ENCODE measurements around the gene FBXO41. TPM values are rescaled to one million over a fixed set of nuclear protein-coding genes. Genes with fewer than 3 reads are reported as not detected.
"Not testable (repeated sequence)": the region's sequence is repeated elsewhere in the genome, so short reads cannot be mapped to it uniquely, and the experiment has no call there.

Gene FBXO41
- total RNA-seq, 1 experiment from 2014 or later, result 2.2 TPM

DNA sequence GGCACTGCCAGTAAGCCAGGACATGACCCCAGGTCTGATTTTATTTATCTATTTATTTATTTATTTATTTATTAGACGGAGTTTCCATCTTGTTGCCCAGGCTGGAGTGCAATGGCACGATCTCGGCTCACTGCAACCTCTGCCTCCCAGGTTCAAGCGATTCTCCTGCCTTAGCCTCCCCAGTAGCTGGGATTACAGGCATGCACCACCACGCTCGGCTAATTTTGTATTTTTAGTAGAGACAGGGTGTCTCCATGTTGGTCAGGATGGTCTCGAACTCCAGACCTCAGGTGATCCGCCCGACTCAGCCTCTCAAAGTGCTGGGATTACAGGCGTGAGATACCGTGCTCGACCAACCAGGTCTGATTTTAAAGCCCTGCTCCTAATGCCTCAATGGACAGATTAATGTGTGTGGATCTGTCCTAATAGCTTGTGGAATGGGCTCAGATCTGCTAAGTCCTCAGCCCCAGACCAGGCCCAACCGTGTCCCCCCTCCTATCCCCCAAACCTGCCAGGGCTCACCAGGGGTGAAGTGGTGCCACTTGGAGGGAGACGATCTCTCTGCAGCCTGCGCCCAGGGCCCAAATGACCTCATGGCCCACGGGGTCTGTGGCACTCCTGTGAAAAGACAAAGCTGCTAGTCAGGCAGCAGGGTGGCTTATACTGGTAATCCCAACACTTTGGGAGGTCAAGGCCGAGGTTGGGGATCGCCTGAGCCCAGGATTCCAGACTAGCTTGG is 21.4 kb downstream of the FBXO41 start:
- not testable (repeated sequence) for DNase-seq (ENCODE audit: low read depth)

DNA sequence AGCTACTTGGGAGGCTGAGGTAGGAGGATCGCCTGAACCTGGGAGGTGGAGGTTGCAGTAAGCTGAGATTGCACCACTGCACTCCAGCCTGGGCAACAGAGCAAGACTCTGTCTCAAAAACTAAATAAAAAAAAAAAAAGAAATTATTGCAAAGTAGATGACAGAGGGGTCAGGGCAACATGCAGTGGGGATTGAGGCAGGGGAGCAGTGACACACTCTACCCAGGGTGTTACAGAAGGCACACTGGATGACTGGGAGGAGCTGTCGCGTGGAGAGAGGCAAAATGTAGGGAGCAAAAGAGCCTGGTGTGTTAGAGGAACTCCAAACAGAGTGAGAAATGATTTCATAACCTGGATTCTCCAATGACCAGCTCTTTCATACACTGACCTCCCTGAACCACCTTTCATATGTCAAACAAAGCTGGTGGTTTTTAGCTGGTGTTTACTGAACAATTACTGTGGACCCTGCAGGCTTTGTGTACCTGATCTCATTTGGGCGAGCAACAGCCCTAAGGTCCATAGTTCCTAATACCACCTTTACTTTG is 22.1 kb downstream of the FBXO41 start:
- DNase-seq (ENCODE audit: low read depth), result no peak

DNA sequence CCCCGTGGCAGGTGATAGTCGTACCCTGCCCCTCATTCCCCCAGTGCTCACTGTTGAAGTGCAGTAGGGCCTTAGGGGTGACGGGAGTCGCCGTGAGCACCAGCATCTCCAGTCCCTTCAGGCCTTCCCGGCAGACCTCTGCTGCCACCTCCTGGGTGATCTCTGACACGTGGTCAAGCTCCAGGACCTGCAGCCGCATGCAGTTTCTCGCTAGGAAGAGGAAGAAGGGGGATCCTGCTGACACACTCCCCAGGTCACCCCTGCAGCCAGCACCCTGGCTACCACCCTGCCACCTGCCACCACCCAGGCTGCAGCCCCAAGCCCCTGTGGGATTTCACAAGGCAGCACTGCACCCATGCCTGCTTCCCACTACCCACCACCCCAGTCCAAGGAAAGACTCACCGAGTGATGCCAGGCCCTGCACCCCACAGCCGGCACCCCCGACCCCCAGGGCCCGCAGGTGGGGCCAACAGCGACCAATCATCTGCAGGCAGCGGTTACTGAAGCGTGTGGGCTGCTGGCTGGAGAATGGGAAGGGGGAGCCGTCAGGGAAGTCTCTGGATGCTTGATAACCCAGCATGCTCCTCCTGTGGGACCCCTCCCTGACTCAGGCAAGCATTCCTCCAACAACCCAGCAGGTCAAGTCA is 23.8 kb downstream of the FBXO41 start:
- DNase-seq (ENCODE audit: low read depth), result peak; percentile 52

DNA sequence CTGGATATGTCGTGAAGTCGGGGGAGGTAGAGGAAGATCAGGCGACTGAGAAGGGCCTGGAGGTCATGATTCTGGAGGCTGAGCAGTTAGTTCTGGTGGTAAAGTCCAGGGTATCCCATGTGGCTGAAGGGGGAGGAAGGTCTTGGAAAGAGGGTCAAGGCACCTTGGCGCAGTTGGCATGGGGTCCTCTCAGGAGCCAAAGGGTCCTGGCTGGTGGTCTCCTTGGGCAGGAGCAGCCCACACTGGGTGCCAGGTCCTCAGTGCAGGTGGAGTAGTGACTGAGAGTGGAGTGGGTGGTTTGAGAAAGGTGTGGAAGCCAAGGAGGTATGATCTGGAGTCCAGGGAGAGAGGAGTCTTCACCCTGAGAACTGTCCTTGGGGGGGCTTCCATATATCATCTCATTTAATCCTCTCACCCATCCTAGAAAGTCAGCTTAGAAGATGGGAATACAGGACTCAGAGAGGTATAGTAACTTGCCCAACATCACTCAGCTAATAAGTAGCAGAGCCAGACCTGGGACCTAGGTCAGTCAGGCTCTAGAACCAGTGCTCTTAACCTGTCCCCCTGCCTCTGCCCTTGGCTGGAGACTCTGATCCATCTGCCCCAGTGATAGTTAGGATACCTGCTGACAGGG is 24.5 kb downstream of the FBXO41 start:
- no peak for DNase-seq (ENCODE audit: low read depth)

DNA sequence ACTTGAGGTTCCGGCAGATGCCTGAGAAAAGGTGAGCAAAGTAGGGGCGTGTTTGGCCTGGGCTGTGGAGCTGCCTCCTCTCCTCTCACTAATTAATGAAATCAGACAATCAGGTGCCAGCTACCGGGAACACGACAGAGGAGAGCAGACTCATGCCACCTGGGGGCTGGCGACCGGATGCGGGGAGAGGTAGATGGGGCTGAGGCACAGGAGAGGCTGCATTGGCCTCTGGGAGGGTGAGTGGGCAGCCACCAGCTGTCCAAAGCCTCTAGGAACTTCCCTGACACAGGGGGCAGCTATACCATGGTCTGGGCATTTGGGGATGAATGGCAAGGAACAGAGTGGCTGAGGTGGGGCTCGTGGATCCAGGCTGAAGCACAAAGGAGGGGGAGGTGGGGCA is 25.0 kb downstream of the FBXO41 start:
- DNase-seq (ENCODE audit: low read depth), result no peak

DNA sequence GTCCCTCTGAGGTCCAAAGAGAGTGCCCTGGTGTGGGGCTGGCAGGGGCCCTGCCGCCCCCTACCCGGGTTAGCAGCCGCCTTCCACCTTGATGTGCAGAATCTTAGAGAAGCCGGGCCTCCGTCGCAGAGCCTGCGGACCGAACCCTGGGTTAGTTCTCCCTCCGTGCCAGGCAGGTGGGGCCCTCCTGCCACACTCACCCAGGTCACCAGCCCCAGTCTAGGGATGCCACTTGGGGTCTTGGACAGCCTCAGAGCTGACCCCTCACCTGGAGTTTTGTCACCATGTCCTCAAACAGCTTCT is 25.4 kb downstream of the FBXO41 start:
- DNase-seq (ENCODE audit: low read depth), result no peak

DNA sequence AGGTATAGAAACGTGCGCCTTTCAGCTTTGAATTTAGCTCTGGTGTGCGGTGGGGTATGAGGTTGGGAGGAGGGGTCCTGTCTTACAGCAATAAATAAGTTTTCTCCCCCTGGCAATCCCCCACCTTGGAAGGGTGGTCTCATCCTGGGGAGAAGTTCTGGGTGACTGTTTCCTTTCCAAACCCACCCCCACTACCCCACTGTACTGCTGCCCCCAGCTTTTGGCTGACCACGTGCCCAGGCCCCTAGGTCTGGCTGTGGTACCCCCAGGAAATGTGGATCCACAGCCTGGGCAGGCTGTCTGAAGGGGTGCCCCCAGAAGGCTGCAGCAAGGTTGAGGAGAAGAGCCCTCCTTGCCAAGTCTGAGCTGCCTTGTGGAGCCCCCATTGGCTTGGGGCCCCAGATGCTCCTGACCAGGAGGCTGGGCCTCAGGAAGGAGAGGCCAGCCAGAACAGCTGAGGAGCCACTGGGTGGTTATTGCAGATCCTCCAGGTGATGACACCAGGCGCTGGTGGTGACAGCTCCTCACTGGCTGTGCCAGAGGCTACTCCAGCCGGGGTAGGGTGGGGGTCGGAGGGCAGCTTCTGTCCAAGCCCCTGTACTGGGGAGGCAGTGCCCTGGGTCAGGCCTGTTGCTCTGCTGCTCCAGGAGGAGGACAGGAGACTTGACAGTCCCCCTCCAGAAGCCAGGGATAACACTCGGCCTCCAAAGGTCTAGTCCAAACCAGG is 25.9 kb downstream of the FBXO41 start:
- no peak for DNase-seq (ENCODE audit: low read depth)

DNA sequence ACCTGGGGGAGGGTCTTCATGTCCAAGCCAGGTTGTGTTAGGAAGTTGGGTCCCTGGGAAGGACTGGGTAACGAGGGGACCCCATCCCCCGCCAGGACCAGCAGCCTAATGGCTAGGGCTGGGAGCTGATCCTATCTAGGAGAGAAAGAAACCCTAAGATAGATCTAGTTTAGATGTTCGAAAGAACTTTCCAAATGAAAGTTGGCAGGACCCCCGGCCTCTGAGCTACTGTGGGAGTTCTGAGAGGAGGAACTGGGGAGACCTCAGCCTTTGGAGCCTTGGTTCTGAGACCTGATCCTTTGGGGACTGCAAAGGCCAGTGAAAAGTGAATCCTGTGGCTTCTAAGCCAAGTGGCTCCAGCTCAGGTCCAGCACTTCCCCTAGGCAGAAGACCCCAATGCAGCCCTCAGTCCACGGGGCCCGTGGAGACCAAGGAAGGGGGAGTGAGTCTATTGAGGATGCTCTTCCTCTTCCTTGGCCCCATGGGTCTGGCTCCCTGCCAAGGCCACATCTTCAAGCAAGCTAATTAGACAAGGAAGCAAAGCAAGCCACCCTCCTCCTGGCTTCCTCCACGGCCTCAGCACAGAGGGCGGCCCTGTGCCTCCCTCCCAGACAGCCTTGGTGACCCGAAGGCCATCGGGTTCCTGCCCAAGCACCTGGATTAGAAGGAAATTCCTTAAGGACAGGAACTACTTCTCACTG is 26.7 kb downstream of the FBXO41 start:
- no peak for DNase-seq (ENCODE audit: low read depth)

DNA sequence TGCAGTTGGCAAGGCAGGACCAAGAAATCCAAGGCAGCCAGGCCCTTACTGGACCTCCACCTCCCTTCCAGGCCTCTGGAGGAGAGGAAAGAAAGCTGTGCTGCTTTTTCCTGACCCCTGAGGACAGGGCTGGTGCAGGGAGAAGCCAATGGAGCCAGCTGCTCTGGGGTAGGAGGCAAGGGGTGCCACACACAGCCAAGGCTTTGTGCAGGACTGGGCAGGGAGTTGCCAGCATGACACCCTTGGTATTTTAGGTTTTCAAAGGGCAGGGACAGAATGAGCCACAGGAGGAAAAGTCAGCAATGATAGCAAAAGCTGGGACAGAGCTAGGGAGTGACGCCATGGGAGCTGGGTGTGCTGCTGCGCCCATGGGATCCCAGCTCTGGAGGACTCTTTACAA is 27.3 kb downstream of the FBXO41 start:
- DNase-seq (ENCODE audit: low read depth), result no peak

DNA sequence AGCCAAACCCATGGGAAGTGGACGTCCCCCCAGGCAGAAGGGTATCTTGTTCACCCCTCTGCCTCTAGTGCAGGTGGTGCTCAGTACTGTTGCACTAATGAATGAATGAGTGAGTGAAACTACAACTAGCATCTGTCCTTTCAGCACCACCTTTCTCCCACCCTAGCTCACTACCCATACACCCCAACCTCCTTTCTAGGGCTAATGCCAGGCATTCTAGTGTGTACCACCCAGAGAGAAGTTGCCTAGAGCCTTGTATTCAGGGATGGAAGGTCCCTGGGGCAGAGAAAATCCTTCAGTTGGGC is 27.7 kb downstream of the FBXO41 start:
- DNase-seq (ENCODE audit: low read depth), result no peak

DNA sequence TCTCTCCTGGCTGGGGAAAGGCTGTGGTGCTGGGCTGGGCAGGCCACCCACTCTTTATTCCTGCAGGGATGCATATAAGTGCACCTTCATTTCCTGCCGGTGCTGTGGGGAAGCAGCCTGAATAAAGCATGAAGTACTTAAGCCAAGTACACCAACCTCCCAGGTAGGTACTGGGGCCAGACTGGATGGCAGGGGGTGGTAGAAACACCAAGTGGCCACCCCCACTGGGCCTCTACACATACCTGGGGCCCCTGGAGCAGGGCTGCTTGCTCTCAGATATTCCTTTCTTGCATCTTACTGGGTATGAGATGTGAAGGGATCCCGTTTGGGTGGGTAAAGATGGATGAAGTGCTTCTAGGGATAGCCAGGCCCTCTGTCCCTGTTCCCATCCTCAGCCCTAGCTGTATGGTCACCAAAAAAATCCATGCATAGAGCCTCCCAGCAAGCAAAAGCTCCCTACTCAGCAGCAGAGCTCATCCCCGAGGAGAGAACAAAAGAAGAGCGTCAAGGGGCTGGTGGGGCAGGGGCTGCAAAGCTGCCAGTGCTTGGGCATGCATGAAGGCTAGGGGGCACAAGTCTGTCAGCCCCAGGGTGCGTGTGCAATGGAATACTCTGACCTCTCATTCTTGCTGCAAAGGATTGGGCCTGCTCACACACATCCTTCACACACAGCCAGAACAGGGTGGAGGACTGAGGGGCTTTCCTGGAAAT is 28.2 kb downstream of the FBXO41 start:
- no peak for DNase-seq (ENCODE audit: low read depth)

DNA sequence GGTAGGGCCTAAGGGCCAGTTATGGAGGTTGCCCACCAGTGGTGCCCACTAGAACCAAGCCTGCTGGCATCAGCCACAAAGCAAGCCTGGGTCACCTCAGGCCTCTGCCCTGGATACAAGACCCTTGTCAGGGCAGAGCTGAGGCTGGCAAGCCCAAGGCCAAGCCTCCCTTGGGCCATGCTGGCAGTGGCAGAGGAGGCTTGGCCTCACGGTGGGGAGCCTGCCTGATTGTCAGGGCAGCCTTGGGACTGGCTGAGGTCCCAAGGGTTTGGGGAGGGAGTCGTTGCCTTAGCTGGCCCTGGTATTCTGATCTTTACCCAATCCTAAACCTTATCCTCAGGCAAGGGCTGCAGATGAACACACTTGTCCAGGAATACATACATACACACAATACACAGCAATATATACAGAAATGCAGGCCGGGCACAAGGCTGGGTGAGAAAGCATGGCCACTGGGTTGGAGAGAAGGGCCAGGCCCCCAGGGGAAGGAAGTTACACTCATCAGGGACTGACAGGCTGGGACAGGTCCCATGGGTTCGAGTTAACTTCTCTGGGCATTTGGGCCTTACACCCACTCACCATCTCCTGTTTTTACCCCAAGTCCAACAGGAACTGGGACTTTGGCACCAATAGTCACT is 29.2 kb downstream of the FBXO41 start:
- no peak for DNase-seq (ENCODE audit: low read depth)

DNA sequence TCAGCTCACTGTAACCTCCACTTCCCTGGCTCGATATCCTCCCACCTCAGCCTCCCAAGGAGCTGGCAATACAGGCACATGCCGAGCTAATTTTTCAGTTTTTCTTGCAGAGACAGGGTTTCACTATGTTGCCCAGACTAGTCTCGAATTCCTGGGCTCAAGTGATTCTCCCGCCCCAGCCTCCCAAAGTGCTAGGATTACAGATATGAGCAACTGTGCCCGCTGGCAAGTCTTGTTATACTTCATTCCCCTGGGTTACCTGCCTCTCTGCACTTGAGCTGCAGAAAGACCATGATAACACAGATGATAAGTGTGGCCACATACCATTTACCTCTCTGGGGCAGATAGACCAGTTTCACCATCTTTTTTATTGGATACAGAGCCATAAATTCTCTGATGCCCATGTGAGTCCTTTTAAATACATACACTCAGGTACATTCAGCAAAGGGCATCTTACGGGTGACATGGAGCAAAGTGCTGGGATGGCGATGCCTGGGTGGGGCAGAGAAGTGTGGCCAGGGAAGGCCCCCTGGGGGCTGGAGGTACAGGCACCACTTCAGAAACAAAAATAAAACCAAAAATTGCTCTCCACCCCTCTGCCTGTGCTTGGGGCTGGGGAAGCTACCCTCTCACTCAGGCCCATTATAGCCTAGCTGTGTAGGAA is 29.8 kb downstream of the FBXO41 start:
- no peak for DNase-seq (ENCODE audit: low read depth)

DNA sequence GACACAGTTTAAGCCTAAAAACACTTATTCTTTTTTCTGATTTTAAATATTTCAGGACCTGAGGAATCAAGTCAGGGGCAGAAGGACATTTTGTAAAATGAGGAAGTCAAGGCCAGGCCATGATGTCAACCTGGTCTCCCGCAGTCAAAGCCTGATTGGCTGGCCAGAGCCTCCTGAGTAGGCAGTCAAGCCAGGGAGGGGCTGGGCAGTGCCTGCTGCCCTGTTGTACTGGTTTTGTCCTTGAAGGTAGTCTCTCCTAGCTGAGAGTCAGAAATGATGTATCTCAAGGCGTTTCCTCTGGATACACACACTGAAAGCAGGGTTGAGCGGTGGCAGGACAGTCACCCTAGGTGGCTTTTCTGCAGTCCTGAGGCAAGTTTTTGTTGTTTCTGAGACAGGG is 30.4 kb downstream of the FBXO41 start:
- DNase-seq (ENCODE audit: low read depth), result no peak

DNA sequence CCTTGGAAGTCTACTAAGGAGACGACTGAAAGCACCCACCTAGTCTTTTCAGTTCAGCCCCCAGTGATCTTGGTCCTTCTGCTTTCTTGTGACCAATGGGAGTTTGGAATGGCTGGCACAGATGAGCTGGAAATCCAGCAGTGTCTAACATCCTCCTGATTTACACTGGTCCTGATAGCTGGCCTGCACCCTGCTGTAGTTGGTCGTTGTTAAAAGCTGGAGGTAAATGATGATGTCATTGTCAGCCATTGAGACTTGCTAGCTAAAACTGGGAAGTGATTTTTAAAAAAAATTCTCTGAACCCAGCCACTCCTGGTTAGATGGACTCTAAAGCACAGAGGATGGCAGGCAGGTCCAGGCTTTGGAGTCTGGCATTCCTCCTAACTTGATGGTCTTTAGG is 30.9 kb downstream of the FBXO41 start:
- no peak for DNase-seq (ENCODE audit: low read depth)

DNA sequence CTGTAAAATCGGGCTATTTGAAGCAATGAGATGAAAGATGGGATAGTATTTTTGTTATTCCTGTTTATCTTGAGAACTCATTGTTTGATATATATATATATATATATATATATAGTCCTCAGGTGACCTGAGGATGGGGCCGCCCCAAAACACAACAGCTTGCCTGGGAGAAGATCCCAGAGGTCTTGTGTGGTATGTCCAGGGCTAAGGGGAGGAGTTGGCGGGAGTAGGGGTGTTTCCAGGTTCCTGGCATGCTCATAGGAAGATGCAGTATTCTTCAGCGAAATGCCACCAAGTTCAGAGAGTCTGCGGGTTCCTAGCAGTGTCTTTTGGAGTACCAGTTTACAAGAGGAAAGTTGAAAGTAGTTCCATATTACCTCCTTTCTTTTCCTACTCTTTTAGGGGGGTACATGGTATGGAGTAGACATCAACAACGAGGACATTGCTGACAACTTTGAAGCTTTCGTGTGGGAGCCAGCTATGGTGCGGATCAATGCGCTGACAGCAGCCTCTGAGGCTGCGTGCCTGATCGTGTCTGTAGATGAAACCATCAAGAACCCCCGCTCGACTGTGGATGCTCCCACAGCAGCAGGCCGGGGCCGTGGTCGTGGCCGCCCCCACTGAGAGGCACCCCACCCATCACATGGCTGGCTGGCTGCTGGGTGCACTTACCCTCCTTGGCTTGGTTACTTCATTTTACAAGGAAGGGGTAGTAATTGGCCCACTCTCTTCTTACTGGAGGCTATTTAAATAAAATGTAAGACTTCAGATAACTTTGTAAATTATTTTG is 31.8 kb downstream of the FBXO41 start:
- no peak for DNase-seq (ENCODE audit: low read depth)

DNA sequence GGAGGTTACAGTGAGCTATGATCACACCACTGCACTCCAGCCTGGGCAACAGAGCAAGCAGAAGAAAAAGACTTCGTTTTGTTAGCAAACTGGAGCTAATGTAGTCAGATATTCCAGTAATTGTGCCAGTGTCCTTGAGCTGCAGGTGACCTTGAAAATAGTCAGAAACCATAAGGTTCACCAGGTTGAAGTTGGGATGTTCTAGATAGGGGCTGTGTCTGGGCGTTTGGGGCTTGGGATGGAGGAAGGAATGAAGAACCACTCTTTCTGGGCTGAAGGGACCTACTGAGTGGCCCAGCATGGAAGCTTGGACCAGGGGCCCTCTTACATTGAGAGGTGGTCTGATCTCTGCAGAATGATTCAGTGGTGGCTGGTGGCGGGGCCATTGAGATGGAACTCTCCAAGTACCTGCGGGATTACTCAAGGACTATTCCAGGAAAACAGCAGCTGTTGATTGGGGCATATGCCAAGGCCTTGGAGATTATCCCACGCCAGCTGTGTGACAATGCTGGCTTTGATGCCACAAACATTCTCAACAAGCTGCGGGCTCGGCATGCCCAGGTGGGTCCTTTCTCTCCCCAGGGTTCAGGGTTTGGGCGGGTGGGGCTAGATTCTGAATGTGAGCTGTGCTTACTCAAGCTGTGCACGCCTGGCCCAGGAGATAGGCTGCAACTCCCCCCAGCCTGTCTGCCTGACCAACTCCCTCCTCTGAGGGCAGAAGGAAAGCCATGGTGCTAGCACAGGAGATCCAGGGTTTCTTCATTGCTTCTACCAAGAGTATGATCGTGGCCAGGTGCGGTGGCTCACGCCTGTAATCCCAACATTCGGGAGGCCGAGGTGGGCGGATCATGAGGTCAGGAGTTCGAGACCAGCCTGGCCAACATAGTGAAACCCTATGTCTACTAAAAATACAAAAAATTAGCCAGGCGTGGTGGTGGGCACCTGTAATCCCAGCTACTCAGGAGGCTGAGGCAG is 33.1 kb downstream of the FBXO41 start:
- DNase-seq (ENCODE audit: low read depth), result no peak

DNA sequence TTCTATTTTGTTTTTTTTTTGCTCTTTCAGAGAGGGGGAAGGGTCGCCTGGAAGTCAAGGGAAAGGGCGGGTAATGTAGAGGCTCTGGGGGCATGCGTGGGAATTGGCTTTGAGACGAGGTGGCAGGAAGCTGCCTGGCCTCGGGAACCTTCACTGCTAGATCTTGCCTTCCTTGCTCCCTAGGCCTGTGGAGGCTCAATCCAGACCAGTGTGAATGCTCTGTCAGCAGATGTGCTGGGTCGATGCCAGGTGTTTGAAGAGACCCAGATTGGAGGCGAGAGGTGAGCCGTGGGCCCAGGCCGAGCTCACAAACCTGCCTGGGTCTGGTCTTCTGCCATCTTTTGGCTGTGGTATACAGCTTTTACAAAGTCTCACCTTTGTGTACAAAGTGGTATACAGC is 34.6 kb downstream of the FBXO41 start:
- DNase-seq (ENCODE audit: low read depth), result no peak
